NOMO-1 treated with DMSO at 0.1 percent for 48 hours (cell line): Measurements from ENCODE around the gene IL10RA.

Experiments used
- DNase-seq: peaks from one replicate; lab custom pipeline; 2025; ENCODE audit not compliant: unreplicated experiment; lab: John Stamatoyannopoulos, UW

Gene IL10RA

DNA sequence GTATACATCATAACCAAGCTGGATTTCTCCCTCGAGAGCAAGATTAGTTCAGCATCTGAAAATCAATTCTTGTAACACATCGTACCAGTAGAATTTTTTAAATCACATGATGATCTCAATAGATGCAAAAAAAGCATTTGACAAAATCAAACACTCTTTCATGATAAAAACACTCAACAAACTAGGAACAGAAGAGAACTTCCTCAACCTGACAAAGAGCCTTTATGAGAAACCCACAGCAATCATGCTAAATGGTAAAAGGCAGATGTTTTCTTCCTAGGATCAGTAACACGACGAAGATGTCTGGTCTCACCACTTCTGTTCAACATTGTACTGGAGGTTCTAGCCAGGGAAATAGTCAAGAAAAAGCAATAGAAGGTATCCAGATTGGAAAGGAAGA lies 56.6 kb downstream of the IL10RA start:
- DNase-seq: no peak

DNA sequence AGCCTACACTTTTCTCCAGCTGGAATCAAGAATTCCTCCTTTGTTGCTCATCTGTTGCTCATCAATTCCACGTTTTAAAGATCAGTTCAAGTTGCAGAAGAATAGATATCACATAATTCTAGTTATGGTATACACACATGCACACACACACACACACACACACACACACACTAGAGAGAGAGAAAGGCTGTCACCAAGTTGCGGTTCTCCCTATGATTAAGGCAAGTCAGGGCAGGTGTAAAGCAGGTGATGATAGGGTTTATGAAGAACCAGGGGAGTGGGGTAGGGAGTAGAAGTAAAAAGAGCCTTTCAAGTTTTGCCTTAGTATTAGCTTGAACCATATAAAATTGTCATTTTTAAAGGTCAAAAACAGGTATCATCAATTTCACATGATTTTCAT lies 59.0 kb downstream of the IL10RA start:
- no peak for DNase-seq

DNA sequence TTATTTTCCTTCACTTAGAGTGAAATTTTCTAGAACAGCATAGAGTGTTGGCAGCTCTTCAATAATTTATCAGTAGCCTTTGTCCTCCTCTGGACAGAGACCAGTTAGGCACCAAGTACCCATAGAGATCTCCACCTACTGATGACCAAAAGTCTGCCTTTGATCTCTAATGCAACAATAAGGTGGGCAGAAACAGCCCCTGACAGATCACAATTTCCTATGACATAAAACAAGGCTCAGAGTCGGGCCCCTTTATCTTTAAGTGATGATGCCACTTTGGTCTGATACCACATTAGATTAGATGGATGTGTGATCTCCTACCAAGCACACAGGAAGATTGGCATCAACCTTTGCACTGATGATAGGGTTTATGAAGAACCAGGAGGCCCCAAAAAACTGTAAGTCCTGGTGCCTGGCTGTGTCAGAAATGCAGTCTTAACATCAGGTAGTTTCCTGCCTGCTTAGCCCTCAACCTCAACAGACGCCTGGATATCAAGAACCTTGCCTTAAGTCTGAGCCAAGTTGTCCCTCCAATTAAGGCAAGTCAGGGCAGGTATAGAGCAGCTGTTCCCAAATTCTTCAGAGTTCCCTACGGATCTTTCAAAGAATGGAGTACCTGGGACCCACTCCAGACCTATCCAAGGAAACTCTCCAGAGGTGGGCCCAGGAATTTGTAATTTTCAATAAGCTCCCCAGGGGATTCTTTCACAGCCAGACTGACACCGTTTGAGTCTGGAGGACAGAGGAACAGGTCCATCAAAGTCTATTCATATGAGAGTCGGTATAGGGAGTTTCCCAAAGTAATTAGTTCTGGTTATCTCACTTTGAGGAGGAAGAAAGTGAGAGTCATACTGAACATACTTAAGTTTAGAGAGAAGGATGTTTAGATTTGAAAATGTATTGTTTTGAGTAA lies 60.1 kb downstream of the IL10RA start:
- DNase-seq: no peak

DNA sequence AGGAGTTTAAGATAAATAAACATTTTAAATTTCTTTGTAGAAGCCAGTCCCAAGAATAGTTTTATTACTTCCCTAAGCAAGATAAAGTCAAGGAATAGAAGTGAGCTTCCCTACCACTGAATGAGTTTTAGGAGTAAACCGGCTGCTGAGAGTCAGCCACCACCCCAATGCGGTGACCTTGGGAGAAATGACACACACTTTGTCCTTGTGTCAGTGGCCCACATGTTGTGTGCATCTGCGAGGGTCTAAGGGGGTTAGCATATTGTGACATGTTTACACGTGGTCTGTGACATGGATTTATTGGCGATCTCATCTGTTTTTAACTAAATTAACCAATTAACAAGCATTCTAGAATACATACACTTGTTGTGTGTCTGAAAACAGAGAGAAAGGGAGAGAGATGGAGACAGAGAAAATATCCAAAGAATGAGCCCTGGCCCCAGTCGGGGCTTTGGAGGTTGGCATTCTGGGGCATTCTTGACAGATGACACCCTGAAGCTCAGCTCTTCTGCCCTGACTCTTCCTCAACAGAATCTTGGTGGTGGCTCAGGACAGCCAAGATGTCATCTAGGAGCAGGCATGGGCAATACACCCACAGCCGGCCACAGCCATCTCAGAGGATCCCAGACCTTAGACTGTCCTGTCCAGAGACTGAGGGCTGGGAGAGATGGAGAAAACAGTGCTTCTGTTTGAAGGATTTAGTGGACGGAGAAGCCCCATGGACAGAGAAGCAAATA lies 60.9 kb downstream of the IL10RA start:
- no peak for DNase-seq

GRCh38 chr11:118047749-118048148 lies 61.6 kb downstream of the IL10RA start:
- no peak for DNase-seq

DNA sequence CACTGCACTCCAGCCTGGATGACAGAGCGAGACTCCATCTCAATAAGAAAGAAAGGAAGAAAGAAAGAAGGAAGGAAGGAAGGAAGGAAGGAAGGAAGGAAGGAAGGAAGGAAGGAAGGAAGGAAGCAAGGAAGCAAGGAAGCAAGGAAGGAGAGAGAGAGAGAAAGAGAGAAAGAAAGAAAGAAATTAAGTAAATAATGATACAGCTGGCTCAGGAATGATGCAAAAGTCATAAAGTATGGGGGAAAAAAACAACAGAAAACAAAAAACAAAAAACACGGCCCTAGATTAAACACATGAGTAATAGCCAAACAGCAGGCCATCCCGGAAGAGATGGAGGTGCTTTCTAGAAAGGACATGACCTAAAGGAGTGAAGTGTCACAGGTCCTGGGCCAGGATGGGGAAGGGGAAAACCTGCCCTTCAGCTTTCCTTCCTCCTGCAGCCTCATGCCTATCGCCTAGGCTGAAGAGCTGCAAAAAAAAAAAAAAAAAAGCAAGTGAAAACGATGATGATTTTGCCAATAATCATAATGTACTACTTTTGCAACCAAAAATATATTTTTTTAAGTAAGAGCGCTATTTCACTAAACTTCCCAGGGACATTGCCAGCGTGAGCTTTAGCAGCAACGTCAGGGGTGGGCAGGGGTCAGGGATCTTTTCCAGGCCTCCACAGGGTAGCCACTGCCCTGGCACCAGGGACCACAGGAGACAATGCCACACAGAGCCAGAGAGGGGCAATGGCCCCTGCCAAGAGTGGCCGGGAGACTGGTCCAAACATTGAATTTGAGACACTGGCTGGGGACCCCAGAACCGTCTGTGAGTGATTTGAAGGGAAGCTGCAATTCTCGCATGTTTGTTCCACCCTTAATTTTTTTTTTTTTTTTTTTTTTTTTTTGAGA lies 62.5 kb downstream of the IL10RA start:
- no peak for DNase-seq

- no peak for DNase-seq
These were observed 63.6 kb downstream of the IL10RA start for GRCh38 chr11:118049771-118050170.

GRCh38 chr11:118050208-118050891 lies 64.2 kb downstream of the IL10RA start:
- no peak for DNase-seq
